ENCODE measurements around the gene CBS.
"Not testable (repeated sequence)": the region's sequence is repeated elsewhere in the genome, so short reads cannot be mapped to it uniquely, and the experiment has no call there.

CBS gene

GRCh38 chr21:43062955-43063664 lies 12.5 kb downstream of the CBS start:
- H3F3A ChIP-seq (ENCODE audit: insufficient read depth, low read length); H4K20me1 ChIP-seq (ENCODE audit: insufficient read depth, low read length); H3K27ac ChIP-seq (ENCODE audit: low read length); H2AFZ ChIP-seq (ENCODE audit: low read length); H3K27me3 ChIP-seq (replicated peaks; ENCODE audit: insufficient read depth, low read length); H3K9ac ChIP-seq (ENCODE audit: low read length); H3K9me3 ChIP-seq (replicated peaks; ENCODE audit: insufficient read depth, low read length); H3K9me2 ChIP-seq (replicated peaks; ENCODE audit: insufficient read depth, low read length); H3K79me2 ChIP-seq (ENCODE audit: low read length); DNase-seq; H3K4me2 ChIP-seq (ENCODE audit: low read depth, low read length); H3K4me1 ChIP-seq (ENCODE audit: low read length); H3K4me3 ChIP-seq (ENCODE audit: low read length); H3K36me3 ChIP-seq (replicated peaks; ENCODE audit: insufficient read depth, low read length): not testable (repeated sequence)

- H3K9me2 ChIP-seq (replicated peaks; ENCODE audit: insufficient read depth, low read length); H3K4me3 ChIP-seq (ENCODE audit: low read length); H3F3A ChIP-seq (ENCODE audit: insufficient read depth, low read length); H2AFZ ChIP-seq (ENCODE audit: low read length); H3K9ac ChIP-seq (ENCODE audit: low read length); H3K4me2 ChIP-seq (ENCODE audit: low read depth, low read length); H3K79me2 ChIP-seq (ENCODE audit: low read length); H3K4me1 ChIP-seq (ENCODE audit: low read length); H3K9me3 ChIP-seq (replicated peaks; ENCODE audit: insufficient read depth, low read length); H3K27ac ChIP-seq (ENCODE audit: low read length); H3K27me3 ChIP-seq (replicated peaks; ENCODE audit: insufficient read depth, low read length); H3K36me3 ChIP-seq (replicated peaks; ENCODE audit: insufficient read depth, low read length); H4K20me1 ChIP-seq (ENCODE audit: insufficient read depth, low read length); DNase-seq: not testable (repeated sequence)
Observed at GRCh38 chr21:43053112-43053511, 22.5 kb downstream of the CBS start.

- not testable (repeated sequence) for H3K9me3 ChIP-seq (replicated peaks; ENCODE audit: insufficient read depth, low read length); H3K27ac ChIP-seq (ENCODE audit: low read length); H2AFZ ChIP-seq (ENCODE audit: low read length); H3K79me2 ChIP-seq (ENCODE audit: low read length); H3K4me3 ChIP-seq (ENCODE audit: low read length); H3K4me1 ChIP-seq (ENCODE audit: low read length); H3F3A ChIP-seq (ENCODE audit: insufficient read depth, low read length); H3K9ac ChIP-seq (ENCODE audit: low read length); H3K4me2 ChIP-seq (ENCODE audit: low read depth, low read length); H3K27me3 ChIP-seq (replicated peaks; ENCODE audit: insufficient read depth, low read length); H3K9me2 ChIP-seq (replicated peaks; ENCODE audit: insufficient read depth, low read length); DNase-seq; H3K36me3 ChIP-seq (replicated peaks; ENCODE audit: insufficient read depth, low read length); H4K20me1 ChIP-seq (ENCODE audit: insufficient read depth, low read length)
Observed at GRCh38 chr21:43045876-43046821, 29.5 kb downstream of the CBS start.

GRCh38 chr21:43045165-43045875 lies 30.3 kb downstream of the CBS start:
- not testable (repeated sequence) for H3K9me3 ChIP-seq (replicated peaks; ENCODE audit: insufficient read depth, low read length); DNase-seq; H3K4me2 ChIP-seq (ENCODE audit: low read depth, low read length)

GRCh38 chr21:43044547-43044946 lies 31.1 kb downstream of the CBS start:
- H3K9ac ChIP-seq (ENCODE audit: low read length); H4K20me1 ChIP-seq (ENCODE audit: insufficient read depth, low read length); H3K27me3 ChIP-seq (replicated peaks; ENCODE audit: insufficient read depth, low read length); H3K36me3 ChIP-seq (replicated peaks; ENCODE audit: insufficient read depth, low read length); H3K27ac ChIP-seq (ENCODE audit: low read length); H2AFZ ChIP-seq (ENCODE audit: low read length); H3K4me2 ChIP-seq (ENCODE audit: low read depth, low read length); DNase-seq; H3K9me3 ChIP-seq (replicated peaks; ENCODE audit: insufficient read depth, low read length); H3K79me2 ChIP-seq (ENCODE audit: low read length); H3K4me1 ChIP-seq (ENCODE audit: low read length); H3F3A ChIP-seq (ENCODE audit: insufficient read depth, low read length); H3K4me3 ChIP-seq (ENCODE audit: low read length); H3K9me2 ChIP-seq (replicated peaks; ENCODE audit: insufficient read depth, low read length): not testable (repeated sequence)

More at GRCh38 chr21:43045165-43045875, 30.3 kb downstream of the CBS start:
- H3F3A ChIP-seq (ENCODE audit: insufficient read depth, low read length); H3K4me3 ChIP-seq (ENCODE audit: low read length); H3K27ac ChIP-seq (ENCODE audit: low read length); H4K20me1 ChIP-seq (ENCODE audit: insufficient read depth, low read length); H2AFZ ChIP-seq (ENCODE audit: low read length); H3K9me2 ChIP-seq (replicated peaks; ENCODE audit: insufficient read depth, low read length); H3K79me2 ChIP-seq (ENCODE audit: low read length); H3K4me1 ChIP-seq (ENCODE audit: low read length); H3K27me3 ChIP-seq (replicated peaks; ENCODE audit: insufficient read depth, low read length); H3K9ac ChIP-seq (ENCODE audit: low read length); H3K36me3 ChIP-seq (replicated peaks; ENCODE audit: insufficient read depth, low read length): not testable (repeated sequence)

GRCh38 chr21:43043291-43043690 lies 32.3 kb downstream of the CBS start:
- H3F3A ChIP-seq (ENCODE audit: insufficient read depth, low read length); H3K36me3 ChIP-seq (replicated peaks; ENCODE audit: insufficient read depth, low read length); H3K9me2 ChIP-seq (replicated peaks; ENCODE audit: insufficient read depth, low read length); H3K4me3 ChIP-seq (ENCODE audit: low read length); H3K9me3 ChIP-seq (replicated peaks; ENCODE audit: insufficient read depth, low read length); DNase-seq; H3K27ac ChIP-seq (ENCODE audit: low read length); H3K27me3 ChIP-seq (replicated peaks; ENCODE audit: insufficient read depth, low read length); H2AFZ ChIP-seq (ENCODE audit: low read length); H3K4me1 ChIP-seq (ENCODE audit: low read length); H3K4me2 ChIP-seq (ENCODE audit: low read depth, low read length); H3K79me2 ChIP-seq (ENCODE audit: low read length); H3K9ac ChIP-seq (ENCODE audit: low read length); H4K20me1 ChIP-seq (ENCODE audit: insufficient read depth, low read length): not testable (repeated sequence)

GRCh38 chr21:43042169-43042568 lies 33.5 kb downstream of the CBS start:
- H3K4me3 ChIP-seq (ENCODE audit: low read length); H2AFZ ChIP-seq (ENCODE audit: low read length); H3K4me2 ChIP-seq (ENCODE audit: low read depth, low read length): not testable (repeated sequence)

More at GRCh38 chr21:43042169-43042568, 33.5 kb downstream of the CBS start:
- H3K27ac ChIP-seq (ENCODE audit: low read length); H3K79me2 ChIP-seq (ENCODE audit: low read length); DNase-seq; H3K9ac ChIP-seq (ENCODE audit: low read length); H3K9me2 ChIP-seq (replicated peaks; ENCODE audit: insufficient read depth, low read length); H3K4me1 ChIP-seq (ENCODE audit: low read length); H3K27me3 ChIP-seq (replicated peaks; ENCODE audit: insufficient read depth, low read length); H3K36me3 ChIP-seq (replicated peaks; ENCODE audit: insufficient read depth, low read length); H3F3A ChIP-seq (ENCODE audit: insufficient read depth, low read length); H3K9me3 ChIP-seq (replicated peaks; ENCODE audit: insufficient read depth, low read length); H4K20me1 ChIP-seq (ENCODE audit: insufficient read depth, low read length): not testable (repeated sequence)
